ENCODE results near the gene LAMC2.

LAMC2 gene

GRCh38 chr1:183222909-183223308 lies 36.8 kb downstream of the LAMC2 start:
- Histone ChIP-seq H3K27ac (ENCODE audit: low read depth, low read length) (no peak overlapping the region), H3K4me3 (ENCODE audit: insufficient read depth, low read length, poor library complexity, severe bottlenecking) (no peak overlapping the region), H2AFZ (ENCODE audit: low read depth, low read length, severe bottlenecking) (no peak overlapping the region), H3K36me3 (ENCODE audit: low read length) (no peaks in the 10 kb centered on the region), H3F3A (ENCODE audit: insufficient read depth) (no peaks in the 10 kb centered on the region), H3K4me2 (ENCODE audit: low read depth, low read length, poor library complexity, severe bottlenecking) (no peak overlapping the region), H3K27me3 (ENCODE audit: low read length) (no peaks in the 10 kb centered on the region), H3K9me2 (replicated peaks; ENCODE audit: insufficient read depth, low read length) (no peaks in the 10 kb centered on the region), H3K79me2 (ENCODE audit: insufficient read depth, low read length) (no peaks in the 10 kb centered on the region), H3K9me3 (ENCODE audit: insufficient read depth, low read length) (no peaks in the 10 kb centered on the region), H4K20me1 (ENCODE audit: low read depth, low read length) (no peaks in the 10 kb centered on the region), H3K9ac (ENCODE audit: low read length) (no peak overlapping the region)
- no peak for TF ChIP-seq EZH2phosphoT487 (conservative IDR thresholded peaks at IDR 0.05; ENCODE audit: low read length)
- no peak for TF ChIP-seq CTCF (IDR thresholded peaks at IDR 0.05; ENCODE audit: insufficient read depth, low read length, poor library complexity, severe bottlenecking)

GRCh38 chr1:183223467-183223866 lies 37.4 kb downstream of the LAMC2 start:
- no peaks in the 10 kb centered on the region for H3K36me3 ChIP-seq (ENCODE audit: low read length)

GRCh38 chr1:183226361-183226760 lies 40.3 kb downstream of the LAMC2 start:
- no peaks in the 10 kb centered on the region for H3K27me3 ChIP-seq (ENCODE audit: low read length)
- no peaks in the 10 kb centered on the region for H3F3A ChIP-seq (ENCODE audit: insufficient read depth)
- no peak overlapping the region for H2AFZ ChIP-seq (ENCODE audit: low read depth, low read length, severe bottlenecking)
- no peak overlapping the region for H3K9ac ChIP-seq (ENCODE audit: low read length)
- no peaks in the 10 kb centered on the region for H4K20me1 ChIP-seq (ENCODE audit: low read depth, low read length)
- no peaks in the 10 kb centered on the region for H3K36me3 ChIP-seq (ENCODE audit: low read length)
- no peak overlapping the region for H3K4me2 ChIP-seq (ENCODE audit: low read depth, low read length, poor library complexity, severe bottlenecking)
- no peaks in the 10 kb centered on the region for H3K79me2 ChIP-seq (ENCODE audit: insufficient read depth, low read length)
- no peak overlapping the region for H3K27ac ChIP-seq (ENCODE audit: low read depth, low read length)
- no peak for TF ChIP-seq EZH2phosphoT487 (conservative IDR thresholded peaks at IDR 0.05; ENCODE audit: low read length)
- no peak for TF ChIP-seq CTCF (IDR thresholded peaks at IDR 0.05; ENCODE audit: insufficient read depth, low read length, poor library complexity, severe bottlenecking)
- no peaks in the 10 kb centered on the region for H3K9me2 ChIP-seq (replicated peaks; ENCODE audit: insufficient read depth, low read length)
- H3K9me3 ChIP-seq (ENCODE audit: insufficient read depth, low read length) = no peaks in the 10 kb centered on the region
- no peak overlapping the region for H3K4me3 ChIP-seq (ENCODE audit: insufficient read depth, low read length, poor library complexity, severe bottlenecking)

More at GRCh38 chr1:183223467-183223866, 37.4 kb downstream of the LAMC2 start:
- Histone ChIP-seq H3K27me3 (ENCODE audit: low read length) (no peaks in the 10 kb centered on the region), H3K9me2 (replicated peaks; ENCODE audit: insufficient read depth, low read length) (no peaks in the 10 kb centered on the region), H3K79me2 (ENCODE audit: insufficient read depth, low read length) (no peaks in the 10 kb centered on the region), H2AFZ (ENCODE audit: low read depth, low read length, severe bottlenecking) (no peak overlapping the region), H3F3A (ENCODE audit: insufficient read depth) (no peaks in the 10 kb centered on the region), H3K9ac (ENCODE audit: low read length) (no peak overlapping the region), H4K20me1 (ENCODE audit: low read depth, low read length) (no peaks in the 10 kb centered on the region), H3K9me3 (ENCODE audit: insufficient read depth, low read length) (no peaks in the 10 kb centered on the region), H3K27ac (ENCODE audit: low read depth, low read length) (no peak overlapping the region), H3K4me3 (ENCODE audit: insufficient read depth, low read length, poor library complexity, severe bottlenecking) (no peak overlapping the region), H3K4me2 (ENCODE audit: low read depth, low read length, poor library complexity, severe bottlenecking) (no peak overlapping the region)
- TF ChIP-seq CTCF (IDR thresholded peaks at IDR 0.05; ENCODE audit: insufficient read depth, low read length, poor library complexity, severe bottlenecking) (no peak), EZH2phosphoT487 (conservative IDR thresholded peaks at IDR 0.05; ENCODE audit: low read length) (no peak)

Data from SU-DHL-6 (cell line).